Upper lobe of left lung (tissue), 6 donors: ENCODE results near the gene CAMK1. TPM values are rescaled to one million over a fixed set of nuclear protein-coding genes. Genes with fewer than 3 reads are reported as not detected.

Source experiments
- ATAC-seq, 2 donors: fragments of 200-7000 bp; cut with Tn5 transposase; one replicate each; pipeline ENCODE4 v1.9.1; 2022; ENCODE audit warnings: mild to moderate bottlenecking in 2 of 2, moderate library complexity in 2 of 2; ENCODE audit not compliant: low FRiP score in 2 of 2
- DNase-seq, 2 donors: peaks; one replicate each; pipeline ENCODE4 v3.0.0-alpha.2; 2019 to 2020
- H3K27ac ChIP-seq, 4 donors: fragments of 200-600 bp; sonication (generic); one replicate each; pipeline ENCODE4 v1.5.1; 2016 to 2019
- H3K27me3 ChIP-seq, 4 donors: fragments of 200-600 bp; sonication (generic); one replicate each; pipeline ENCODE4 v1.5.1; 2017 to 2019
- H3K36me3 ChIP-seq, 4 donors: fragments of 200-600 bp; sonication (generic); one replicate each; pipeline ENCODE4 v1.5.1; 2016 to 2019
- H3K4me1 ChIP-seq, 4 donors: fragments of 200-600 bp; sonication (generic); one replicate each; pipeline ENCODE4 v1.5.1; 2018 to 2019
- H3K4me3 ChIP-seq, 4 donors: fragments of 200-600 bp; sonication (generic); one replicate each; pipeline ENCODE4 v1.5.1; 2017 to 2019; ENCODE audit warnings: mild to moderate bottlenecking in 2 of 4, moderate library complexity in 1 of 4
- H3K9me3 ChIP-seq, 4 donors: fragments of 200-600 bp; sonication (generic); one replicate each; pipeline ENCODE4 v1.5.1; 2018 to 2019
- CTCF ChIP-seq, 6 experiments: fragments of 450-650 bp in 4 of 6; fragments of 200-600 bp in 2 of 6; sonication (generic) in 2 of 6; IDR thresholded peaks; one replicate each; pipeline ENCODE4 v1.5.1; 2016 to 2019; ENCODE audit warnings: antibody characterized with exemption in 6 of 6
- EP300 ChIP-seq, 4 donors: sonication (generic); formaldehyde crosslinking; IDR thresholded peaks; one replicate each; pipeline ENCODE4 v1.5.1; 2017; ENCODE audit warnings: antibody characterized with exemption in 4 of 4, control low read depth in 2 of 4
- POLR2A ChIP-seq, 4 donors: fragments of 450-650 bp; IDR thresholded peaks; one replicate each; pipeline ENCODE4 v1.5.1; 2016 to 2017; ENCODE audit warnings: antibody characterized with exemption in 4 of 4, mild to moderate bottlenecking in 2 of 4
- POLR2AphosphoS5 ChIP-seq, 2 donors: sonication (generic); formaldehyde crosslinking; IDR thresholded peaks; one replicate each; pipeline ENCODE4 v1.5.1; 2017; ENCODE audit warnings: antibody characterized with exemption in 2 of 2
- WGBS, 2 donors: methylation state at CpG; one replicate each; pipeline ENCODE4 v1.1.5; 2017 to 2018; 5-methylcytosine and 5-hydroxymethylcytosine counted together
- total RNA-seq, 6 donors: library from RNA; depleted of rRNA in 4 of 6; stranded (reverse); fragments of >200 nt in 4 of 6; gene quantifications; one replicate each; pipeline versions ENCODE4 v1.1.0 to v1.2.1, GENCODE V29; 2016 to 2021
- donor health status: DM: no; HTN: no; CAD: no; lungs with moderate emphysema.
- donor health status: DM: no; HTN: yes; CAD: no; lungs with severe emphysema.

CAMK1 gene
- total RNA-seq, 6 donors from 2014 or later, result 19.5 to 44.0 (median 27.6) TPM

- no peak for ATAC-seq
- no peaks in the 10 kb centered on the region for H3K9me3 ChIP-seq
- WGBS, 2 donors, result 18 to 26% methylated on average over 8 to 13 of the region's 14 CpGs
- peaks cover 5 to 27% (median 19%) of the 10 kb centered on the region in 4 donors for H3K36me3 ChIP-seq
- DNase-seq, result no peak
- H3K4me1 ChIP-seq, result peaks cover 28 to 42% (median 33%) of the 10 kb centered on the region in 4 donors
- peak overlapping the region; percentile 91 to 99 (median 98) for H3K27ac ChIP-seq
- H3K27me3 ChIP-seq, result no peaks in the 10 kb centered on the region
- H3K4me3 ChIP-seq, result peak overlapping the region; percentile 66 to 100 (median 92)
- TF ChIP-seq POLR2AphosphoS5 (IDR thresholded peaks at IDR 0.05) (no peak), EP300 (IDR thresholded peaks at IDR 0.05) (no peak), CTCF (IDR thresholded peaks at IDR 0.05) (no peak), POLR2A (IDR thresholded peaks at IDR 0.05) (peak in 2 of 4 donors; percentile 51 to 64)
Measured at GRCh38 chr3:9791790-9792404, 22.1 kb upstream of the CAMK1 start.

- Histone ChIP-seq H3K27ac (peak overlapping the region; percentile 91 to 99 (median 98)), H3K4me3 (no peak overlapping the region), H3K4me1 (peaks cover 28 to 39% (median 33%) of the 10 kb centered on the region in 4 donors), H3K9me3 (no peaks in the 10 kb centered on the region), H3K36me3 (peaks cover 9 to 34% (median 24%) of the 10 kb centered on the region in 4 donors), H3K27me3 (no peaks in the 10 kb centered on the region)
- no peak for DNase-seq
- TF ChIP-seq CTCF (IDR thresholded peaks at IDR 0.05) (no peak), POLR2AphosphoS5 (IDR thresholded peaks at IDR 0.05) (no peak), EP300 (IDR thresholded peaks at IDR 0.05) (no peak), POLR2A (IDR thresholded peaks at IDR 0.05) (no peak)
- WGBS, 2 donors, result 95 to 97% methylated on average over 4 to 11 of the region's 11 CpGs
- ATAC-seq, result no peak
Measured at GRCh38 chr3:9791127-9791526, 21.4 kb upstream of the CAMK1 start.

- Histone ChIP-seq H3K36me3 (peaks cover 21 to 64% (median 44%) of the 10 kb centered on the region in 4 donors), H3K4me3 (no peak overlapping the region), H3K27ac (no peak overlapping the region), H3K27me3 (no peaks in the 10 kb centered on the region), H3K9me3 (no peaks in the 10 kb centered on the region), H3K4me1 (peaks cover 9 to 14% (median 13%) of the 10 kb centered on the region in 4 donors)
- DNase-seq (no peak), ATAC-seq (no peak)
- WGBS, 2 donors, result 86 to 88% methylated on average over 6 of the region's 6 CpGs
- TF ChIP-seq EP300 (IDR thresholded peaks at IDR 0.05), result no peak
- TF ChIP-seq POLR2AphosphoS5 (IDR thresholded peaks at IDR 0.05), result no peak
- no peak for TF ChIP-seq POLR2A (IDR thresholded peaks at IDR 0.05)
- no peak for TF ChIP-seq CTCF (IDR thresholded peaks at IDR 0.05)
Measured at GRCh38 chr3:9787714-9788113, 18.0 kb upstream of the CAMK1 start.

GRCh38 chr3:9786825-9787669 lies 17.3 kb upstream of the CAMK1 start:
- Histone ChIP-seq H3K27ac (no peak overlapping the region), H3K9me3 (no peaks in the 10 kb centered on the region), H3K4me3 (no peak overlapping the region), H3K4me1 (peaks cover 11 to 14% (median 13%) of the 10 kb centered on the region in 4 donors), H3K27me3 (no peaks in the 10 kb centered on the region), H3K36me3 (peaks cover 21 to 71% (median 47%) of the 10 kb centered on the region in 4 donors)
- DNase-seq, result no peak
- ATAC-seq, result no peak
- 93 to 95% methylated on average over 13 of the region's 13 CpGs for WGBS, 2 donors
- TF ChIP-seq POLR2AphosphoS5 (IDR thresholded peaks at IDR 0.05), result no peak
- TF ChIP-seq CTCF (IDR thresholded peaks at IDR 0.05), result peak in 2 of 6 experiments; percentile 16 to 23
